ENCODE measurements around the gene SUSD1. TPM values are rescaled to one million over a fixed set of nuclear protein-coding genes. Genes with fewer than 3 reads are reported as not detected.
A peak's percentile ranks its signal among the peaks of the same experiment; 100 is the strongest.

The SUSD1 gene
- total RNA-seq, 4 donors from 2014 or later = 22.7 to 83.0 (median 24.7) TPM

- in situ Hi-C loops (cut with MboI; ENCODE audit: low pct_ligation_motif_present in 1 of 4, low pct_unique_long_range_greater_than_20kb in 1 of 4, low sequenced_read_pairs in 3 of 4) = no loop called here
- H3K9me3 ChIP-seq = no peaks in the 10 kb centered on the region
- DNase-seq = peak; percentile 42
- H3K27ac ChIP-seq = peak overlapping the region; percentile 69 to 92 (median 86)
- no peaks in the 10 kb centered on the region for H3K36me3 ChIP-seq
- peak; percentile 16 for TF ChIP-seq POLR2A (IDR thresholded peaks at IDR 0.05)
- no peak for TF ChIP-seq CTCF (IDR thresholded peaks at IDR 0.05)
- peak in 1 of 3 donors; percentile 10 for TF ChIP-seq POLR2AphosphoS5 (IDR thresholded peaks at IDR 0.05)
- H3K4me1 ChIP-seq = peaks cover 6 to 60% (median 24%) of the 10 kb centered on the region in 4 donors
- H3K27me3 ChIP-seq = no peaks in the 10 kb centered on the region
- intact Hi-C loops (cut with DNase I; ENCODE audit: low total_unique reads) = no loop called here
- H3K4me3 ChIP-seq = no peak overlapping the region
- 0 to 25% methylated on average over 2 to 5 of the region's 5 CpGs for WGBS, 2 donors (ENCODE audit: low coverage in 1 of 2)
Measured at GRCh38 chr9:112176524-112176923, 1.4 kb upstream of the SUSD1 start.

- WGBS, 2 donors (ENCODE audit: low coverage in 1 of 2) = 30 to 60% methylated on average over 3 to 17 of the region's 17 CpGs
- intact Hi-C loops (cut with DNase I; ENCODE audit: low total_unique reads) (no loop called here), in situ Hi-C loops (cut with MboI; ENCODE audit: low pct_ligation_motif_present in 1 of 4, low pct_unique_long_range_greater_than_20kb in 1 of 4, low sequenced_read_pairs in 3 of 4) (no loop called here)
- Histone ChIP-seq H3K27me3 (no peaks in the 10 kb centered on the region), H3K9me3 (no peaks in the 10 kb centered on the region), H3K4me1 (peaks cover 6 to 64% (median 29%) of the 10 kb centered on the region in 4 donors), H3K36me3 (no peaks in the 10 kb centered on the region), H3K4me3 (peak overlapping the region in 3 of 4 donors; percentile 59 to 74 (median 73)), H3K27ac (peak overlapping the region; percentile 85 to 92 (median 90))
- TF ChIP-seq POLR2AphosphoS5 (IDR thresholded peaks at IDR 0.05) (no peak), CTCF (IDR thresholded peaks at IDR 0.05) (no peak), EP300 (IDR thresholded peaks at IDR 0.05; ENCODE audit: low read depth) (no peak), POLR2A (IDR thresholded peaks at IDR 0.05) (no peak)
- DNase-seq = no peak
Measured at GRCh38 chr9:112175796-112176315, 759 bp upstream of the SUSD1 start.

- Histone ChIP-seq H3K27me3 (no peaks in the 10 kb centered on the region), H3K4me1 (peaks cover 6 to 67% (median 40%) of the 10 kb centered on the region in 4 donors), H3K4me3 (peak overlapping the region; percentile 56 to 74 (median 66)), H3K27ac (peak overlapping the region; percentile 85 to 92 (median 90)), H3K9me3 (no peaks in the 10 kb centered on the region), H3K36me3 (no peaks in the 10 kb centered on the region)
- in situ Hi-C loops (cut with MboI; ENCODE audit: low pct_ligation_motif_present in 1 of 4, low pct_unique_long_range_greater_than_20kb in 1 of 4, low sequenced_read_pairs in 3 of 4) (no loop called here), intact Hi-C loops (cut with DNase I; ENCODE audit: low total_unique reads) (no loop called here)
- peak; percentile 87 for DNase-seq
- TF ChIP-seq EP300 (IDR thresholded peaks at IDR 0.05; ENCODE audit: low read depth) (no peak), POLR2AphosphoS5 (IDR thresholded peaks at IDR 0.05) (peak in 2 of 3 donors; percentile 31 to 41), POLR2A (IDR thresholded peaks at IDR 0.05) (no peak), CTCF (IDR thresholded peaks at IDR 0.05) (no peak)
- 2 to 6% methylated on average over 9 to 32 of the region's 42 CpGs for WGBS, 2 donors (ENCODE audit: low coverage in 1 of 2)
Measured at GRCh38 chr9:112174222-112174964, 704 bp downstream of the SUSD1 start.

GRCh38 chr9:112173489-112174221, 1.4 kb downstream of the SUSD1 start:
- Histone ChIP-seq H3K36me3 (no peaks in the 10 kb centered on the region), H3K27ac (peak overlapping the region; percentile 85 to 92 (median 90)), H3K4me3 (peak overlapping the region in 1 of 4 donors; percentile 74), H3K27me3 (no peaks in the 10 kb centered on the region), H3K4me1 (peaks cover 6 to 74% (median 45%) of the 10 kb centered on the region in 4 donors), H3K9me3 (no peaks in the 10 kb centered on the region)
- TF ChIP-seq CTCF (IDR thresholded peaks at IDR 0.05) (no peak), POLR2A (IDR thresholded peaks at IDR 0.05) (peak; percentile 27)
- WGBS, 2 donors (ENCODE audit: low coverage in 1 of 2) = 78 to 100% methylated on average over 2 to 18 of the region's 18 CpGs
- intact Hi-C loops (cut with DNase I; ENCODE audit: low total_unique reads) (no loop called here), in situ Hi-C loops (cut with MboI; ENCODE audit: low pct_ligation_motif_present in 1 of 4, low pct_unique_long_range_greater_than_20kb in 1 of 4, low sequenced_read_pairs in 3 of 4) (no loop called here)
- peak; percentile 42 for DNase-seq

Measured in transverse colon (tissue), 4 donors.